ENCODE results near the gene CIDEC. TPM values are rescaled to one million over a fixed set of nuclear protein-coding genes. Genes with fewer than 3 reads are reported as not detected.
A peak's percentile ranks its signal among the peaks of the same experiment; 100 is the strongest.

The CIDEC gene
- total RNA-seq (10 to 100 TPM in 2 of 10 donors, 1 to 10 TPM in 5, under 1 TPM in 2, not detected in 1; 0.27 to 18.3 (median 4.4) TPM), polyA plus RNA-seq (10 to 100 TPM in 1 of 2 donors, 1 to 10 TPM in 1; 8.0 to 25.3 TPM)
- long read RNA-seq, donor 1, partial matches to known transcripts, result 1 of 2 reads
- long read RNA-seq, donor 1, other reads (novel, unspliced or antisense), result 0 of 2 reads
- long read RNA-seq, donor 2, result 0 reads
- long read RNA-seq, donor 3, partial matches to known transcripts, result 0 of 6 reads
- long read RNA-seq, donor 3, other reads (novel, unspliced or antisense), result 5 of 6 reads

DNA sequence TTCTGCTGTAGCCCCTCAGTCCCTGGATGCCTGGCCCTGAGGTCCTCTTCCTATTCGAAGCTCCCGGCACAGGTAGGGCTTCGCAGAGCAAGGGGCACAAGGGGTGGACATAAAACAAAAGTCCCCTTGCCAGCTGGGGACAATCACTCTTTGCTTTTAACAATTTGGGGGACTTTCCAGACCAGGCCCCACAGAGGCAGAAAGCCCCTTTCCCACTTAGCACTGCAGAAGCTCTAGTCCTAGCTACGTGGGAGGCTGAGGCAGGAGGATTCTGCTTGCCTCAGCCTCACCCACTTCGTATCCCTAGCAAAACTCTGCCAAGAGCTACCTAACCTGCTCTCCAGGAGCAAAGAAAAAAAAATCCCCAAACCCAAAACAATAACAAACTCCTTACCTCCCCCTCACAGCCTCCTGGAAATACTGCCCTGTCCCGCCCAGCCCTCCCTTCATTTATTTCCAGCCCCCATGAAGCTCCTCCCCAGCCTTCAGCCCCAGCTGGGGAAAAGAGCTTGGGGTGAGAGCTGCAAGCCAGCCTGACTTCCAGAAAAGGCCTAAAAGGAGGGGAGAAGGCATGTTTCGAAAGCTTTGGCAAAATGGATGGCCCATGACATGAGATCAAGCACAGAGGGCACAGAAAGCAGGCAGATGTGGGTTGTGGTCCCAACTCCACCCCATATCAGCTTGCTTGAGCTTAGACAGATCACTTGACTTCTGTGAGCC, at the start of gene CIDEC:
CIDEC (minus strand) TSS at position 424 of the 720 bp plus-strand sequence. CDS start 1,767 bp downstream, outside the sequence.
- WGBS, 2 donors, result 81 to 89% methylated on average over 7 of the region's 7 CpGs
- no peak for TF ChIP-seq CTCF (IDR thresholded peaks at IDR 0.05)
- DNase-seq, result no peak

GRCh38 chr3:9928158-9928557, 48.1 kb upstream of the CIDEC start:
- WGBS, 2 donors, result 95 to 98% methylated on average over 23 of the region's 23 CpGs
- H3K4me3 ChIP-seq, result no peak overlapping the region
- no peaks in the 10 kb centered on the region for H3K27me3 ChIP-seq
- H3K27ac ChIP-seq, result no peak overlapping the region
- no peak for DNase-seq
- H3K4me1 ChIP-seq, result peaks cover 0 to 14% (median 13%) of the 10 kb centered on the region in 9 donors
- no peak for ATAC-seq
- no peaks in the 10 kb centered on the region for H3K9me3 ChIP-seq
- intact Hi-C loops (cut with DNase I), result no loop called here
- peaks cover 0 to 74% (median 30%) of the 10 kb centered on the region in 9 donors for H3K36me3 ChIP-seq
- no peak for TF ChIP-seq CTCF (IDR thresholded peaks at IDR 0.05)

More for the DNA sequence above, at the start of gene CIDEC:
- intact Hi-C loops (cut with DNase I), result no loop called here
- H3K27me3 ChIP-seq, result no peaks in the 10 kb centered on the region
- no peak within 1 kb of the TSS for H3K27ac ChIP-seq
- no peaks in the 10 kb centered on the region for H3K4me1 ChIP-seq
- no peak for ATAC-seq
- H3K9me3 ChIP-seq, result no peaks in the 10 kb centered on the region
- no peak within 1 kb of the TSS for H3K4me3 ChIP-seq
- H3K36me3 ChIP-seq, result no peaks in the 10 kb centered on the region

DNA sequence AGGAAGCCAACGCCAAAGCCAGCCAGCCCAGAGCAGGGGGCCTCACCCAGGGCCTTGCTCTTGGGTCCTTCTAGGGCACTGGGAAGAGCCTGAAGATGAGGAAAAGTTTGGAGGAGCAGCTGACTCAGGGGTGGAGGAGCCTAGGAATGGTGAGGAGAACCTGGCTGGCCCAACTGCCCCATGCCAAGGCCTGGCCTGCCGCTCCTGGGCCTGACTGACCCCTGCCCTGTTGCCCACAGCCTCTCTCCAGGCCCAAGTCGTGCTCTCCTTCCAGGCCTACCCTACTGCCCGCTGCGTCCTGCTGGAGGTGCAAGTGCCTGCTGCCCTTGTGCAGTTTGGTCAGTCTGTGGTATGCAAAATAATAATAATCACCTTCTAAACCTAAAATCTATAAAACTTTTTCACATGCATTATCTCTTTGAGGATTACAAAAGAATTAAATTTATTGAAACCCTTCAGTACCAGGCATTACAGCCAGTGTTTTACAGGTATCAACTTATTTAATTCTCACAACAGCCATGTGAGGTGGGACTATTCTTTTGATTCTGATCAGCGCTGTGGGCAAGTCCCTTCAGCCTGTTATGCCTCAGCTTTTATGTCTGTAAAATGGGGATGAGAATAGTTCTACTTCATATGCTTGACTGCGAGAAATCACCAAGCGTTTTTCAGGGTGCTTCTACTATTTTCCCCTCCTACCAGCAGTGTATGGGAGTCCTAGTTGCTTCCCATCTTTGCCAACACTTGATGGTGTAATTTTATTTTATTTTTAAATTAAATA, 38.4 kb upstream of the CIDEC start:
- intact Hi-C loops (cut with DNase I), result loop anchor here in 3 of 10 donors (5.0 to 10.0 kb wide), 4 partner anchors 56 to 76 kb away; partner anchors contain the start of gene RPUSD3 (in 2 of the 3)
- TF ChIP-seq CTCF (IDR thresholded peaks at IDR 0.05), result no peak
- H3K4me3 ChIP-seq, result peak overlapping the region in 2 of 10 donors; percentile 58 to 65
- H3K27ac ChIP-seq, result peak overlapping the region in 1 of 10 donors; percentile 91
- no peak for DNase-seq
- H3K4me1 ChIP-seq, result peaks cover 11 to 42% (median 30%) of the 10 kb centered on the region in 9 donors
- no peaks in the 10 kb centered on the region for H3K27me3 ChIP-seq
- no peak for ATAC-seq
- H3K9me3 ChIP-seq, result no peaks in the 10 kb centered on the region
- 93 to 97% methylated on average over 8 of the region's 8 CpGs for WGBS, 2 donors
- H3K36me3 ChIP-seq, result peaks cover 0 to 36% (median 4%) of the 10 kb centered on the region in 9 donors

GRCh38 chr3:9917820-9918219, 37.8 kb upstream of the CIDEC start:
- H3K4me1 ChIP-seq, result peaks cover 11 to 42% (median 30%) of the 10 kb centered on the region in 9 donors
- DNase-seq, result no peak
- peak overlapping the region in 9 of 10 donors; percentile 84 to 97 (median 88) for H3K27ac ChIP-seq
- no peak for TF ChIP-seq CTCF (IDR thresholded peaks at IDR 0.05)
- intact Hi-C loops (cut with DNase I), result loop anchor here in 3 of 10 donors (5.0 to 10.0 kb wide), 4 partner anchors 56 to 76 kb away; partner anchors contain the start of gene RPUSD3 (in 2 of the 3)
- no peaks in the 10 kb centered on the region for H3K9me3 ChIP-seq
- peaks cover 0 to 31% (median 0%) of the 10 kb centered on the region in 9 donors for H3K36me3 ChIP-seq
- peak overlapping the region in 9 of 10 donors; percentile 50 to 79 (median 65) for H3K4me3 ChIP-seq
- H3K27me3 ChIP-seq, result no peaks in the 10 kb centered on the region
- peak in 2 of 8 donors; percentile 2 to 23 for ATAC-seq
- 64 to 66% methylated on average over 10 of the region's 10 CpGs for WGBS, 2 donors
